HG02970 (cell line): ENCODE measurements around the gene SLC19A1.

ENCODE experiments used
- ATAC-seq: cut with Tn5 transposase; IDR thresholded peaks from one replicate; pipeline ENCODE4 v1.9.1; 2021; ENCODE audit warnings: mild to moderate bottlenecking, moderate library complexity, moderate number of reproducible peaks; ENCODE audit not compliant: unreplicated experiment, low FRiP score

Gene SLC19A1

DNA sequence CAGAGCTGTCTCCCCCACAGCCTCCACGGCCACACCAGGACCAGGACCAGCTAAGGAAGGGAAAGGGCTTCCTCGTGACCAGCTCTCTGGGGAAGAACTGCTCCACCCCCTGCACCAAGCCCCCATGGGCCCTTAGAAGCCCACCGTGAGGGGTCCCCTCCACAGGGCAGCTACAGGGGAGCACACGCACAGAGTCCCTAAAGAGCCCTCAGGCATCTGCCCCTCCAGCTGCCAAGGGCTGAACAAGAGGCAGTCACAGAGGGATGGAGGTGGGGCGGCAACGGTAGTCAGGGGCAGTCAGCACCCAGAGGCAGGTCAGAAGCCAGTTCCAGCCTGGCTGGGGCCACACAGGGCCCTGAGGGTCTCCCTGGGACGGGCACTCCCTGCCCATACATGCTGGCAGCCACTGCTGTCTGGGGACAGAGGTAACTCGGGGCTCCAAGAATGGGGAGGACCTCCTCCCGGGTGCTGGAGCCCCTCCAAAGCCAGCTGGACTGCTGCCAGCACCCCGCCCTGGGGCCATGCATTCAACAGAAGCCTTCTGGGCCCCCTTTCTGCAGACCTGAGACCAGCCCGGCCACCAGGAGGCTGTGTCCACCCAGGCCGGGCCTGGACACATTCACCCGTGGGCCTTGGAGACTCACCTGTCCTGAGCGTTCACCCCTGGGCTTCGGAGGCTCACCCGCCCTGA lies 18.7 kb downstream of the SLC19A1 start:
- no peak for ATAC-seq

GRCh38 chr21:45522986-45523385 lies 19.3 kb downstream of the SLC19A1 start:
- no peak for ATAC-seq

GRCh38 chr21:45522381-45522780 lies 19.9 kb downstream of the SLC19A1 start:
- no peak for ATAC-seq

DNA sequence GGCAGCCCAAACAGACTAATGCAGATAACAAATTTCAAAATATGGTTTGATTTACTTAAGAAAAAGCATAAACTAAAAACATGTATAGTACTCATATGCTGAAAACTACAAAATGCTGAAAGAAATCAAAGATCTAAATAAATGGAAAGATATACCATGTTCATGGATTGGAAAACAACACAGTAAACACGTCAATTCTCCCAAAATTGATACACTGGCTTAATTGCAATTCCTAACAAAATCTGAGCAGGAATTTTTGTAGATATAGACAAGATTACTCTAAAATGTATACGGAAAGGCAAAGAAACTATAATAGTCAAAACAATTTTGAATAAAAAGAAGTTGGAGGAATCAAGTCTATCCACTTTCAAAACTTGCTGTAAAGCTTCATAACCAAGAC lies 21.0 kb downstream of the SLC19A1 start:
- ATAC-seq = no peak

DNA sequence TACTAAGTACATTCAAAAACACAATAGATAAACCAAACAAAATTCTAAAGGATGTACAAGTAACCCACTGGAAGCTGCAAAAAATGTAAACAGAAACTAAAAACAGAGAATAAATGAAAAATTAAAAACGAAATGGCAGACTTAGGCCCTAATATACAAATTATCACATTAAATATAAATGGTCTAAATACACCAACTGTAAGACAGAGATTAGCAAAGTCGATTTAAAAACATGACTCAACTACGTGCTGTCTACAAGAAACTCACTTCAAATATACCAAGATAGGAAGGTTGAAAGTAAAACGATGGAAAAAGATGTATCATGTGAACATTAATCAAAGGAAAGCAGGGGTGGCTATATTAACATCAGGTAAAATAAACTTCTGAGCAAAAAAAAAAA lies 23.1 kb downstream of the SLC19A1 start:
- no peak for ATAC-seq

- no peak for ATAC-seq
These were observed 23.5 kb downstream of the SLC19A1 start for GRCh38 chr21:45518742-45519141.

DNA sequence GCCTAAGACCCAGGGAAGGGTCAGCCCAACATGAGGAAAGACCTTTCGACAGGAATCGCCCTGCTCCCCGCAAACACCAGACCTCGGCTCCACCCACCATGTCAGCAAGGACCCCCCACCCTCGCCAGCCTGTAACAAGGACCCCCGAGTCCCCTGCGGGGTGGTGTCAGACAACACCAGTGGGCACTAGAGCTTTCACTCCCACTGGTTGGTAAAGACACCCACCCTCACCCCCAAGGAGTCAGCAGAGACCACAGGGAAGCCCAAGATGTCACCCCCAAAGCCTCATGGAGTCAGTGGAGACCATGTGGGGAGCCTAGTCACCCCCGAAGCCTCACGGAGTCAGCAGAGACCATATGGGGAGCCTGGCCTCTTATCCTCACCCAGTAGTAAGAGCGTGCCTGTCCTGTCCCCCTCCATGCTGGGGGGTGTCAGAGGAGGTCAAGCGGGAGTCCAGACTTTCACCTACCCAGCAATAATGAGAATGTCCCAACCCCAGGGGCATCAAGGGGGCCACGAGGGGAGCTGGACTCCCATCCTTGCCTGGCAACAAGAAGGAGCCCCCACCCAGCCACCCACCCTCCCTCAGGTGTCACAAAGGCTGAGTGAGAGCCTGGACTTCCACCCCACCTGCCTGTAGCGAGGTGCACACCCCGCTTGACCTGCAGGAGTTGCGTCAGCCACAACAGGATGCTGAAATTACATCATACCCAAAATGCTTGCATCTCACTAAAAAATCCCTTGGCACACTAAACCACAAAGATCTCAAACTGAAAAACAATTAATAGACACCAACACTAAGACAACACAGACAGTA lies 24.8 kb downstream of the SLC19A1 start:
- no peak for ATAC-seq

GRCh38 chr21:45516671-45517151 lies 25.5 kb downstream of the SLC19A1 start:
- ATAC-seq = no peak

DNA sequence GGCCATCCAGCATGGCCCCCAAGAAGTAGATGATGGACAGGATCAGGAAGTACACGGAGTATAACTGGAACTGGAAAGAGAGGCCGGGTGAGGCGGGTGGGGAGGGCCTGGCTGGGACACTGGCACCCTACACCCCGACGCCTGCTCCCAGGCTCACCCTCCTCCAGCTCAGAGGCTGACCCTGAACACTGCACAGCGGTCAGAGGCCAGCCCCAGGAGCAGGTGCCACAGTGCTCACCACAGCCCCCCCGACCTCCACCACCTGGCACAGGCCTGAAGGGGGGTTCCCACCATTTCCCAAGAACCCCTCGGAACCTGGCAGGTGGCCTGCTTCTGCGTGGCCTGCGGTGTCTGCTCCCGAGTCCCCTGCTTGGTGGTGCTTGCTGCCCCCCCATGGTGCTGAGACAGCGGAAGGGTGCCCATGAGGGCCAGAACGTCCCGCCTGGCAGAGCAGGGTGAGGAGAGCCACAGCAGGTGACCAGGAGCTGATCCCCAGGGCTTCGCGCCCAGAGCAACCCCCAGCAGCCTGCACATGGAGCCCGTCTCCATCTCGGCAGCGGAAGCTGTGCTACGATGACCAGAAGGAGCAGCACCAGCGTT lies 26.1 kb downstream of the SLC19A1 start:
- ATAC-seq = no peak

GRCh38 chr21:45515241-45516061 lies 26.8 kb downstream of the SLC19A1 start:
- no peak for ATAC-seq

DNA sequence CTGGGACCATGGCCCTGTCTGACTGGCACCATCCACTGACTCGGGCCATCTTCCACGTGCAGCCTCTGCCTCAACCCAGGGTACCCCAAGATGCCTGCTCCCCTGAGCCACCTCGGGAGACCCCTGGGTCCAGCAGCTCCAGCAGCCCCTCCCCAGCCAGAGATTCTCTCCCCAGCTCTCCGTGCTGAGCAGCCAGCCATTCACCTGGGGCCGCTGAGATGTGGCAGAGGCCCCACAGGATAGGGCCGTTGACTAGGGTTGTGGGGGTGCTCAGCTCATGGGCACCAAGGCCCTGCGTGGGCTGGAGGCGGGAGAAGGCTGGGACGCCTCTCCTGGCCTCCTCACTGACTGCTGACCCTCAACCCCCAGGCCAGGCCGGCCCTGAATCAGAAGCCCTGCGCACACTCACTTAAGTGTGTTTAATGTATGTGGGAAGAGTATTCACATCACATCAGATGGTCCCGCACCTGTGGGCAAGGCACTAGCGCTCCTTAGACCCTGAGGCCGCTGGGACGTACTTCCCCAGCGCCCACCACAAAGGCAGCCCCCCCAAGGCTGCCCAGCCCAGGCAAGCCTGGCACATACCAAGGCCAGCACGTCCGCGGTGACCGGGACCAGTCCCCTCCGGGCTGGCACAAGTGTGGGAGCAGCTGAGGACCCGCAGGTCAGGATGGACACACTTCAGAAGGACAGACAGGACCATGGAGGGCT lies 27.8 kb downstream of the SLC19A1 start:
- ATAC-seq = no peak

DNA sequence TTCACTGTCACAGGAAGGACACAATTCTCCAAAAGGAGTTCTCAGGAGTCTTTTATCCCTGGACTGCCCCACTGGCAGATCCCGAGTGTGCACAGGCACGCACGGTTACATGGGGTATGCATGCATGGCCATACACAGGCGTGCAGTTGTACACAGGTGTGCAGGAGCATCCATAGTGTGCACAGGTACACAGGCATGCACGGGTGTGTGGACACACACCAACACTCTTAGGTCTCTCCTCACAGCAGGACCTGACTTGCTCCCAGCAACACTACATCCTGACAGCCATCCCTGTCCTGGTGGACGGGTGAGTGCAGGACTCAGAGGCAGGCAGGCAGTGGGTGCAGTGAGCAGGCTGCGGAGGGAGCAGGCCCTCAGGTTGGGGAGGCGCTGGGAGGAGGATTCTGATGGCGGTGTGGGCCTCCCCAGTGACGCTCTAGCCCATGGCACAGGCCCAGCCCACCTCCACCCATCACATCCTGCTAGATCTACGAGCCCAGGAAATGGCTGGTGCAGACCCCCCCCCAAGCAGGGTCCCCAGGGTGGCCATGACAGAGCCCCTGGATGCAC lies 28.4 kb downstream of the SLC19A1 start:
- ATAC-seq = no peak

DNA sequence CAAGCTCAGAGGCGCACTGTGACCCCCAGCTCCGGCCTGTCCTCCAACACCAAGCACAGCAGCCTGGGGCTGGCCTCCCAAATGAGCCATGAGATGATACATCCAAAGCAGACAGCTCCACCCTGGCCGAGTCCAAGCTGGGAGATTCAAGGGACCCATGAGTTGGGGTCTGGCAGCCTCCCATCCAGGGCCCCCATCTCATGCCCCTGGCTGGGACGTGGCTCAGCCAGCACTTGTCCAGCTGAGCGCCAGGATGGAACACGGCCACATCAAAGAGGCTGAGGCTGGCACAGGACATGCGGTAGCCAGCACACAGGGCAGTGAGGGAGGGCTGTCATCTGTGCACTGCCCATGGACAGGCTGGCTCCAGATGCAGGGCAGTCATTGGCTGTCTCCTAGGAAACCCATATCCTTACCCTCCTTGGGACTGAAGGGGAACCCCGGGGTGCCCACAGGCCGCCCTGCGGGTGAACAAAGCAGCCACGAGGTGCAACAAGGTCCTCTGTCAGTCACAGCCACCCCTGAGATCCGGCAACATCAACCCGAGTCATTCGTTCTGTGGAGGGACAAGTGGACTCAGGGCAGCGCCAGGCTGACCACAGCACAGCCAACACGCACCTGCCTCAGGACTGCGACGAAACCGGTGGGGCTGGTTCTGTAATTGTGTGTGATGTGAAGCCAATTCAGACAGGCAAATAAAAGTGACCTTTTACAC lies 29.1 kb downstream of the SLC19A1 start:
- ATAC-seq = no peak

DNA sequence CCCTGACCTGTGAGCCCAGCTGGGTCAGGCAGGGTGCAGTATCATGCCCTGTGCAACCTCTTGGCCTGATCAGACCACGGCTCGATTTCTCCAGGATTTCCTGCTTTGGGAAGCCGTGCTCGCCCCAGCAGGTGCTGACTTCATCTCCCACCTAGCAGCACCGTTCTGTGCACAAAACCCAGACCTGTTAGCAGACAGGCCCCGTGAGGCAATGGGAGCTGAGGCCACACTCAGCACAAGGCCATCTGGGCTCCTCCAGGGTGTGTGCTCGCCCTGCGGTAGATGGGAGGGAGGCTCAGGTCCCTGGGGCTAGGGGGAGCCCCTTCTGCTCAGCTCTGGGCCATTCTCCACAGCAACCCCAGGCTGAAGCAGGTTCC lies 29.6 kb downstream of the SLC19A1 start:
- no peak for ATAC-seq

DNA sequence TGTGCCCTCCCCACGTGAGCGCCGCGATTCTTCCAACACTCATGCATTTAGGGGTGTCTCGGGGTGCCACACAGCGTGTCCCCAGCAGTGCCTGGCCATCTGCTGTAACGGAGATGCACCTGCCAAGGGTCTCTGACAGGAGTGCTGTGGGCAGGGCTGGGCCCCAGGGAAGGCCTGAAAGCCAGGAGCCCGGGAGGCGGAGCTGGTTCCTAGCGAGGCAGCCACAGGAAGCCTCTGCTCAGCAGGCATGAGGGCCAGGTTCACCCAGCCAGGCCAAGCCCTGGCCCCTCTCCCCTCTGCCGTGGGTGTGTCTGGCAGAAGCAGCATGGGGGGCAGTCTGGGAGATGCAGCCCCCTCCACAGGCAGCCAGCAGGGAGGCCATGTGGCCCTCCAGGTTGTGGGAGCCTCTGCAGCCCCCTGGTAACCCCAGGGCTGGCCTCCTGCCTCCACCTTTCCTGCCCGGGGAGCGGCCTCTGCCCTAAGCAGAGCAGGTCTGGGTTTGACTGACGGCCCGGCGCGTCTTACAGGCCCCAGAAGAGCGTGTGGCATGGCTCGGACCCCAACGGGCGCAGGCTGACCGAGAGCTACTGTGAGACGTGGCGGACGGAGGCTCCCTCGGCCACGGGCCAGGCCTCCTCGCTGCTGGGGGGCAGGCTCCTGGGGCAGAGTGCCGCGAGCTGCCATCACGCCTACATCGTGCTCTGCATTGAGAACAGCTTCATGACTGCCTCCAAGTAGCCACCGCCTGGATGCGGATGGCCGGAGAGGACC lies 30.4 kb downstream of the SLC19A1 start:
- ATAC-seq = no peak

- ATAC-seq = no peak
These were observed 31.2 kb downstream of the SLC19A1 start for GRCh38 chr21:45511007-45511406.

DNA sequence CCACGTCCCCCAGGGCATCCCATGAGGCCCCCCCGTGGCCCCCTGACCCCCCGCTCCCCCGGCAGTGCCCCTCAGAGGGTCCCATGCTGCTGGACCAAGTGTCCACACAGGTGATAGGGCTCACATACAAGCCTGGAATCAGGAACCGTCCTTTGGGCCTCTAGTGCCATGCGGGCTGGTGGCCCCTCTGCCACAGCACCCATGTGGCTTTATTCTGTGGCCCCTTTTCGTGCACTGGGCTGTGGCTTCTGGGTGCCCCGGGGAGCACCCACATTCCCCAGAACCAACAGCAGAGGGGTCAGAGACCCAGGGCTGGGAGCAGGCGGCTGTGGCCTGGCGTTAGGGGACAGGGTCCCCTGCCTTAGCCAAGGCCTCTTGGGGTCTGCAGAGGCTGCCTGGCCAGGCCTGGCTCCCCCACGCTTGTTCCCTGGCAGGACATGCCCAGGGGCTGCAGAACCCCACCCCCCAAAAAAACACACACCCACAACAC lies 31.7 kb downstream of the SLC19A1 start:
- ATAC-seq = no peak
